ENCODE data around the gene ESYT2.

GRCh38 chr7:158876984-158877383 lies 47.7 kb upstream of the ESYT2 start:
- TF ChIP-seq, protein P1, sequence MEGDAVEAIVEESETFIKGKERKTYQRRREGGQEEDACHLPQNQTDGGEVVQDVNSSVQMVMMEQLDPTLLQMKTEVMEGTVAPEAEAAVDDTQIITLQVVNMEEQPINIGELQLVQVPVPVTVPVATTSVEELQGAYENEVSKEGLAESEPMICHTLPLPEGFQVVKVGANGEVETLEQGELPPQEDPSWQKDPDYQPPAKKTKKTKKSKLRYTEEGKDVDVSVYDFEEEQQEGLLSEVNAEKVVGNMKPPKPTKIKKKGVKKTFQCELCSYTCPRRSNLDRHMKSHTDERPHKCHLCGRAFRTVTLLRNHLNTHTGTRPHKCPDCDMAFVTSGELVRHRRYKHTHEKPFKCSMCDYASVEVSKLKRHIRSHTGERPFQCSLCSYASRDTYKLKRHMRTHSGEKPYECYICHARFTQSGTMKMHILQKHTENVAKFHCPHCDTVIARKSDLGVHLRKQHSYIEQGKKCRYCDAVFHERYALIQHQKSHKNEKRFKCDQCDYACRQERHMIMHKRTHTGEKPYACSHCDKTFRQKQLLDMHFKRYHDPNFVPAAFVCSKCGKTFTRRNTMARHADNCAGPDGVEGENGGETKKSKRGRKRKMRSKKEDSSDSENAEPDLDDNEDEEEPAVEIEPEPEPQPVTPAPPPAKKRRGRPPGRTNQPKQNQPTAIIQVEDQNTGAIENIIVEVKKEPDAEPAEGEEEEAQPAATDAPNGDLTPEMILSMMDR (IDR thresholded peaks at IDR 0.05; ENCODE audit: low read length): no peak
- TF ChIP-seq EZH2 (optimal IDR thresholded peaks at IDR 0.05; ENCODE audit: low read depth, low read length): no peak
